GM12865 (cell line): ENCODE data around the gene CLASP1.

Source experiments
- DNase-seq: peaks from one replicate; pipeline ENCODE4 v3.0.0; 2010; ENCODE audit warnings: low read depth
- H3K4me3 ChIP-seq: 2 replicates; pipeline ENCODE4 v1.5.1; 2011; ENCODE audit warnings: mild to moderate bottlenecking, low read depth, low read length, control low read depth
- TF ChIP-seq, protein P1 (sequence below): IDR thresholded peaks from 2 replicates; pipeline ENCODE4 v1.5.1; 2011; ENCODE audit warnings: low read length, control low read depth, low read depth, inconsistent platforms; ENCODE audit not compliant: insufficient read depth; ENCODE audit errors: missing control alignments

The CLASP1 gene

DNA sequence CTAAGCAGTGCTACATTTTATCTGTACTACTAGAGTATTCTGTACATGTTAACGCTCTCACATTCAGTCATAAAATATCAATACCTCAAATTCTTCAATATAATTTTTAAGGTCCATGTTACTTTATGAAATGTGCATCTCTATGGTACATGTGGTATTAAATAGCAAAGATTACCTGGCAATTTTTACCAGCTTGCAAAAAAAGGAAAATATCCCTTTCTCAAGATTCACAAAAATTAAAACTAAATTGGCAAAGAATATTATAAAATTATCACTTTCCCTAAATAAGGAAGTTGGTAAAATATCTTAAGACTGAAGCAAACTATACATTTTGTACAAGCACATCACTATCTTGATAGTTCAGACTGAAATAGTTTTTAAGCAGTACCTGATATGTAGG is 233.5 kb downstream of the CLASP1 start:
- TF ChIP-seq, protein P1, sequence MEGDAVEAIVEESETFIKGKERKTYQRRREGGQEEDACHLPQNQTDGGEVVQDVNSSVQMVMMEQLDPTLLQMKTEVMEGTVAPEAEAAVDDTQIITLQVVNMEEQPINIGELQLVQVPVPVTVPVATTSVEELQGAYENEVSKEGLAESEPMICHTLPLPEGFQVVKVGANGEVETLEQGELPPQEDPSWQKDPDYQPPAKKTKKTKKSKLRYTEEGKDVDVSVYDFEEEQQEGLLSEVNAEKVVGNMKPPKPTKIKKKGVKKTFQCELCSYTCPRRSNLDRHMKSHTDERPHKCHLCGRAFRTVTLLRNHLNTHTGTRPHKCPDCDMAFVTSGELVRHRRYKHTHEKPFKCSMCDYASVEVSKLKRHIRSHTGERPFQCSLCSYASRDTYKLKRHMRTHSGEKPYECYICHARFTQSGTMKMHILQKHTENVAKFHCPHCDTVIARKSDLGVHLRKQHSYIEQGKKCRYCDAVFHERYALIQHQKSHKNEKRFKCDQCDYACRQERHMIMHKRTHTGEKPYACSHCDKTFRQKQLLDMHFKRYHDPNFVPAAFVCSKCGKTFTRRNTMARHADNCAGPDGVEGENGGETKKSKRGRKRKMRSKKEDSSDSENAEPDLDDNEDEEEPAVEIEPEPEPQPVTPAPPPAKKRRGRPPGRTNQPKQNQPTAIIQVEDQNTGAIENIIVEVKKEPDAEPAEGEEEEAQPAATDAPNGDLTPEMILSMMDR = no peak
- no peak overlapping the region for H3K4me3 ChIP-seq
- DNase-seq = no peak

DNA sequence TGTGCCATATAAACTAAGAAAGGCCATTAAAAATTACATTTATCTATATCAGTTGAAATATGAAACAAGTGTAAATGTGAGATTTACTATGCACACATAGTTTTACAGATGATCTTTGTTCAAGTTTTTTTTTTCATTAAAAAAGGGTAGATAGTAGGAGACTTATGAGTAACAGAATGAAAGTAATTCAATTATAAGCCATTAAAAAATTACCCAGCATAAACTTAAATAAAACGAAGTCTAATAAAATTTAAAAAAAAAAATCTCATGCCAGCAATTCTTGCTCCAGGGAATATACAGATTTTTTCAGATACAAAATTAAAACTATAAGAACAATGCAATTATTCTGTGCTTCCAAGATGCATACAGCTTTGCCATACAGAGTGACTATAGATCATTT is 236.9 kb downstream of the CLASP1 start:
- TF ChIP-seq, protein P1 = no peak
- DNase-seq = no peak

DNA sequence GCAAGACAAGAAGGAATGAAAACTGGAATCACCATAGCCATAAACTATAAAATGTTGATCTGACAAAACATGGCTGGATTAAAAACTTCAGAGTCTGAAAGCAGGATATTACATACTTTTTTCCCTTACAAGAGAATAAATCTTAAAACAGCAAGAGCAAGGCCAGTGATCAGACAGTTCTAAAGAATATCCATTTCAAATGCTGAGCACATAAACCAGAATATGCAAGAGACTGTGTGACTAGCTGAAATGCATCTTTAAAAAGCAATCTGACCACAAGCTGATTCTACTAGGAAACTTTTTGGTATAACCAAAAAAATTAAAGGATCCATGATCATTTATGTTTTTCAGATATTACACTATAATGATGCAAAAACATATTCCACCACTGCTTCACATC is 239.3 kb downstream of the CLASP1 start:
- no peak for DNase-seq
- H3K4me3 ChIP-seq = no peak overlapping the region
- TF ChIP-seq, protein P1 = no peak

More for the DNA sequence above, 236.9 kb downstream of the CLASP1 start:
- H3K4me3 ChIP-seq = no peak overlapping the region

- no peak for DNase-seq
- TF ChIP-seq, protein P1 = no peak
Observed at GRCh38 chr2:121409388-121409787, 239.9 kb downstream of the CLASP1 start.

GRCh38 chr2:121408641-121409040 is 240.6 kb downstream of the CLASP1 start:
- H3K4me3 ChIP-seq = no peak overlapping the region
- DNase-seq = no peak
- TF ChIP-seq, protein P1 = no peak

More at GRCh38 chr2:121409388-121409787, 239.9 kb downstream of the CLASP1 start:
- no peak overlapping the region for H3K4me3 ChIP-seq

GRCh38 chr2:121405233-121405632 is 244.0 kb downstream of the CLASP1 start:
- TF ChIP-seq, protein P1 = no peak
- H3K4me3 ChIP-seq = no peak overlapping the region
- DNase-seq = no peak

DNA sequence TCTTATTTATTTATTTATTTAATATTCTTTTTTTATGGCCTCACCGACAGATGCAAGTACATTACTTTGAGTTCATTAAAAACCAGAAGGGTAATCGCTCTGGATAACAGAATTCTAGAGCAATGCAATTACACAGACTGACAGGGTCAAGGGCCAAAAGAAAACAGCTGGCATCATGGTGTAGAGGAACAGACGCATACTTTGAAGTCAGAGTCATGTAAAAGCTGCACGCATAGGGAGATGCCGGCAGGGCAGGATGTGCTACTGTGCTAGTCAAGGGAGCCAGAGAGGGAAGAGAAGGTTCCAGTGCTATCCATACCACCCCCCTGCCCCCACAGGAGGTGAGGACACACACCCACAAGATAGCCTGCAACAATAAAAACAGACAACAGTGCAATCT is 249.1 kb downstream of the CLASP1 start:
- DNase-seq = no peak
- H3K4me3 ChIP-seq = no peak overlapping the region
- TF ChIP-seq, protein P1 = no peak
